K562 (cell line): ENCODE data around the gene SH2D4B. TPM values are rescaled to one million over a fixed set of nuclear protein-coding genes. Genes with fewer than 3 reads are reported as not detected.

Source experiments
- ARHGAP35 ChIP-seq: fragments of 450-650 bp; IDR thresholded peaks from 2 replicates; pipeline ENCODE4 v1.6.1; 2018; ENCODE audit not compliant: partially characterized antibody
- ARID1B ChIP-seq: fragments of 450-650 bp; IDR thresholded peaks from 2 replicates; pipeline ENCODE4 v1.6.1; 2016; ENCODE audit warnings: antibody characterized with exemption, mild to moderate bottlenecking, inconsistent platforms
- CXXC5 ChIP-seq: fragments of 250-450 bp; sonication (Bioruptor Pico); IDR thresholded peaks from 2 replicates; pipeline ENCODE4 v1.8.0; 2022; ENCODE audit warnings: inconsistent platforms, mild to moderate bottlenecking, moderate library complexity
- FIP1L1 ChIP-seq: fragments of 200-400 bp; formaldehyde crosslinking; IDR thresholded peaks from 2 replicates; pipeline ENCODE4 v1.6.1; 2018; ENCODE audit warnings: mild to moderate bottlenecking, low read depth, low read length; ENCODE audit not compliant: poor library complexity, severe bottlenecking
- FOXJ2 ChIP-seq: fragments of 200-800 bp; sonication (Bioruptor generic); IDR thresholded peaks from 2 replicates; pipeline ENCODE4 v1.6.1; 2016; ENCODE audit warnings: missing genetic modification characterization, missing compliant biosample characterization
- GATA2 ChIP-seq: sonication (generic); formaldehyde crosslinking; IDR thresholded peaks from 2 replicates; pipeline ENCODE4 v1.4.0; 2020; ENCODE audit warnings: mild to moderate bottlenecking, missing genetic modification reagents
- HDAC2 ChIP-seq: fragments of 450-650 bp; IDR thresholded peaks from 2 replicates; pipeline ENCODE4 v1.6.1; 2016; ENCODE audit warnings: mild to moderate bottlenecking
- KDM1A ChIP-seq, 2 experiments: fragments of 450-650 bp; IDR thresholded peaks; 2 replicates each; pipeline ENCODE4 v1.6.1; 2016; ENCODE audit warnings: mild to moderate bottlenecking in 2 of 2
- PBX2 ChIP-seq, 2 experiments: IDR thresholded peaks in 1 of 2; conservative IDR thresholded peaks in 1 of 2; 2 replicates each; pipeline ENCODE4 v1.6.1; 2016; ENCODE audit warnings: low read depth in 2 of 2, mild to moderate bottlenecking in 1 of 2, missing compliant biosample characterization in 1 of 2, missing genetic modification characterization in 1 of 2, moderate library complexity in 1 of 2
- SNAPC5 ChIP-seq: fragments of 250-450 bp; sonication (Bioruptor Pico); IDR thresholded peaks from 2 replicates; pipeline ENCODE4 v1.8.0; 2021; ENCODE audit warnings: moderate library complexity, mild to moderate bottlenecking, inconsistent platforms
- THRAP3 ChIP-seq: fragments of 450-650 bp; IDR thresholded peaks from 2 replicates; pipeline ENCODE4 v1.6.1; 2016; ENCODE audit warnings: mild to moderate bottlenecking, inconsistent platforms, borderline replicate concordance
- ZSCAN32 ChIP-seq: fragments of 450-650 bp; formaldehyde crosslinking; IDR thresholded peaks from 2 replicates; pipeline ENCODE4 v1.4.0; 2020; ENCODE audit warnings: mild to moderate bottlenecking, moderate library complexity
- polyA plus RNA-seq, 8 experiments: library from polyadenylated mRNA; depleted of rRNA in 4 of 8; stranded (reverse) in 5 of 8; unstranded in 3 of 8; fragments of >200 nt; fragmentation: Nextera tagmentation in 2 of 8; fragmentation: Illumina TruSeq in 1 of 8; extraction: Ambion mirVana in 2 of 8; extraction: Trizol in 1 of 8; gene quantifications; 2 replicates each; pipeline versions ENCODE4 v1.2.1 to v1.2.3, GENCODE V29; 2011 to 2014; ENCODE audit warnings: inconsistent platforms in 1 of 8, missing spikeins in 1 of 8
- total RNA-seq, 7 experiments: library from RNA; depleted of rRNA in 6 of 7; stranded (reverse); fragments of >200 nt in 6 of 7; fragmentation: Illumina TruSeq in 2 of 7; extraction: Trizol in 2 of 7; gene quantifications; 2 replicates each; pipeline versions ENCODE4 v1.2.1 to v1.2.3, GENCODE V29; 2011 to 2021; ENCODE audit warnings: low replicate concordance in 1 of 7
- TF ChIP-seq, protein P1 (sequence below): fragments of 450-650 bp; IDR thresholded peaks from 2 replicates; pipeline ENCODE4 v1.6.1; 2016; ENCODE audit warnings: antibody characterized with exemption
- TF ChIP-seq, protein P2 (sequence below): sonication (generic); formaldehyde crosslinking; IDR thresholded peaks from 2 replicates; pipeline ENCODE4 v1.8.0; 2022; ENCODE audit warnings: mild to moderate bottlenecking, missing genetic modification reagents

The SH2D4B gene
- total and polyA plus RNA-seq, 9 of the 15 experiments (the other 6 are each of a cell fraction or from before 2014, with no cell fraction given) = 0.03 to 0.14 (median 0.04) TPM; not detected in 4

DNA sequence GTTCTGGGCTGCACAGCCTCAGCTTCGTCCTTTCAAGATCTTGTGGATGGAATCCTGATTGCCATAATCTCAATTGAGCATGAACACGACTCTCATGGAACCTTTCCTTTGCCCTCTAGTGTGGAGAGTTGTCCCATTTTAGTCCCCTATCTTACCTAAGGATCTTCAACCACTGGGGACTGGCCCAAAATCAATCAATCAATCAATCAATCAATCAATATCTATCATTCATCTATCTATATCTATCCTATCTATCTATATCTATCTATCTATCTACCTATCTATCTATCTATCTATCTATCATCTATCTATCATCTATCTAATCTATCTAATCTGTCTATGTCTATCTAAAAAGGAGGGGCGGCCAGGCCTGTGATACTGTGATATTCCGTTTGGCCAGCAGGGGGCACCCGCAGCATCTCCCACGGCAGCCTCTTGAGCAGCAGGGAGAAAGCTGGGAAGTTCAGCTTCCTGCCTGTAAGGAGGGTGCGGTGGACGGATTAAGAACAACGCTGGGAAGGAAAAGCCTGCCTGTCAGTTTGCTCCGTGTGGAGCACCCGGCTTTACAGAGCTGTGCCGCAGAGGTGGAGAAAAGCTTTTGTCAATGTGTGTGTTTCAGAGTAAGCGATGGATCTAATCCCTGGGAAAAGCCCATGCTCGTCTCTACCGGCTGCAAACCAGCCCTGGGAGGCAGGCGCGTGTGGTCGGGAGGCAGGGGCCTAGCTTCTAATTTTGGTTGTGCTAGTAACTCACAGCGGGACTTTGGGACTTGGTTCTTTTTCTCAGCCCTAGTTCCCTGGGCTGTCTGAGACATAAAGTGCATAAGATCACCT lies 124.9 kb downstream of the SH2D4B start (continued):
- TF ChIP-seq PBX2 (CRISPR knock-in tag; IDR thresholded peaks at IDR 0.05; ENCODE audit: low read depth) = no peak
- peak; percentile 39 for TF ChIP-seq PBX2 (tag; conservative IDR thresholded peaks at IDR 0.05; ENCODE audit: low read depth)
- no peak for TF ChIP-seq FIP1L1
- peak; percentile 28; the same call in 1 of the 2 replicates for TF ChIP-seq ARID1B
- TF ChIP-seq ZSCAN32 (CRISPR knock-in tag) = no peak
- TF ChIP-seq, protein P1, sequence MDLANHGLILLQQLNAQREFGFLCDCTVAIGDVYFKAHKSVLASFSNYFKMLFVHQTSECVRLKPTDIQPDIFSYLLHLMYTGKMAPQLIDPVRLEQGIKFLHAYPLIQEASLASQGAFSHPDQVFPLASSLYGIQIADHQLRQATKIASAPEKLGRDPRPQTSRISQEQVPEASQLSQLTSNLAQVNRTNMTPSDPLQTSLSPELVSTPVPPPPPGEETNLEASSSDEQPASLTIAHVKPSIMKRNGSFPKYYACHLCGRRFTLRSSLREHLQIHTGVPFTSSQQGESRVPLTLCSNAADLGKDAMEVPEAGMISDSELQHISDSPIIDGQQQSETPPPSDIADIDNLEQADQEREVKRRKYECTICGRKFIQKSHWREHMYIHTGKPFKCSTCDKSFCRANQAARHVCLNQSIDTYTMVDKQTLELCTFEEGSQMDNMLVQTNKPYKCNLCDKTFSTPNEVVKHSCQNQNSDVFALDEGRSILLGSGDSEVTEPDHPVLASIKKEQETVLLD = peak; percentile 96
- TF ChIP-seq HDAC2 = peak; percentile 85
- TF ChIP-seq, protein P2, sequence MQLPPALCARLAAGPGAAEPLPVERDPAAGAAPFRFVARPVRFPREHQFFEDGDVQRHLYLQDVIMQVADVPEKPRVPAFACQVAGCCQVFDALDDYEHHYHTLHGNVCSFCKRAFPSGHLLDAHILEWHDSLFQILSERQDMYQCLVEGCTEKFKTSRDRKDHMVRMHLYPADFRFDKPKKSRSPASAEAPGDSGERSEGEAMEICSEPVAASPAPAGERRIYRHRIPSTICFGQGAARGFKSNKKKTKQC (CRISPR knock-in tag) = no peak
- TF ChIP-seq FOXJ2 (tag) = no peak
- TF ChIP-seq GATA2 (CRISPR knock-in tag) = peak; percentile 97
- peak; percentile 58 for TF ChIP-seq ARHGAP35
- no peak for TF ChIP-seq KDM1A (IDR thresholded peaks at IDR 0.05)
- peak; percentile 12; the same call in 1 of the 2 replicates for TF ChIP-seq CXXC5 (CRISPR knock-in tag)
- TF ChIP-seq THRAP3 = no peak
- TF ChIP-seq SNAPC5 (CRISPR knock-in tag) = no peak
